Prostate gland (tissue), 2 donors: ENCODE data around the gene MRGPRX4.

Experiments used
- CTCF ChIP-seq, 4 experiments: fragments of 200-600 bp in 2 of 4; fragments of 450-650 bp in 2 of 4; sonication (generic) in 2 of 4; IDR thresholded peaks; 1 replicate in 3 of 4; 2 replicates in 1 of 4; pipeline ENCODE4 v1.5.1; 2016 to 2019; ENCODE audit warnings: antibody characterized with exemption in 4 of 4, mild to moderate bottlenecking in 2 of 4, moderate library complexity in 2 of 4
- POLR2A ChIP-seq: fragments of 450-650 bp; IDR thresholded peaks from one replicate; pipeline ENCODE4 v1.6.1; 2016; ENCODE audit warnings: antibody characterized with exemption, mild to moderate bottlenecking
- POLR2AphosphoS5 ChIP-seq: sonication (generic); formaldehyde crosslinking; IDR thresholded peaks from one replicate; pipeline ENCODE4 v1.6.1; 2017; ENCODE audit warnings: antibody characterized with exemption

- TF ChIP-seq CTCF (IDR thresholded peaks at IDR 0.05) (no peak), POLR2AphosphoS5 (no peak), POLR2A (no peak)
Measured at GRCh38 chr11:18151581-18151980, 21.1 kb upstream of the MRGPRX4 start.
